ENCODE data around the gene PTRH2.
"Not testable (repeated sequence)": the region's sequence is repeated elsewhere in the genome, so short reads cannot be mapped to it uniquely, and the experiment has no call there.

The PTRH2 gene

DNA sequence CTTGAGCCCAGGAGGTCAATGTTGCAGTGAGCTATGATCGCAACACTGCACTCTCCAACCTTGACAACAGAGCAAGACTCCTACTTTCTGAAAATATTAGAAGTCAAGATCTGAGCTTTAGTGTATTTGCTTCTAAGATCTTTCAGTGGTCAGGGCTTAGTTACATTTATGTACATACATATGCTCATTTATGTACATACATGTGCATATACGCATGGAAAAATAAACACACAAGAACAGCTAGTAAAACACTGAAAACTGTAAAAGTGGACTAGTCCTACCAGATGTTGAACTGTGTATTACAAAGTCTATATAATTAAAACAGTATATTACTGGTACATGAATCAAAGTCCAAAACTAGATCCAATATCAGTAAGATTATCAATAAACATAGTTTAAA lies 28.3 kb downstream of the PTRH2 start:
- no peak overlapping the region for H3K4me2 ChIP-seq
- no peaks in the 10 kb centered on the region for H3K27me3 ChIP-seq
- no peak overlapping the region for H3K27ac ChIP-seq
- H3K9me3 ChIP-seq (replicated peaks in 1 of 11), result no peaks in the 10 kb centered on the region
- H4K20me1 ChIP-seq, result peaks cover 0 to 100% (median 17%) of the 10 kb centered on the region in 11 experiments; a peak in 14 of 22 replicates
- H3K9ac ChIP-seq, result no peak overlapping the region
- H3K4me1 ChIP-seq, result peaks cover 0 to 21% (median 2%) of the 10 kb centered on the region in 10 experiments; a peak in 7 of 20 replicates
- H3K4me3 ChIP-seq, result no peak overlapping the region
- TF ChIP-seq Cebpa-rat (IDR thresholded peaks at IDR 0.05), result no peak
- peaks cover 98 to 100% (median 100%) of the 10 kb centered on the region in 11 experiments for H3K36me3 ChIP-seq

- no peak overlapping the region for H3K9ac ChIP-seq
- H3K27ac ChIP-seq, result no peak overlapping the region
- no peaks in the 10 kb centered on the region for H3K9me3 ChIP-seq (replicated peaks in 1 of 11)
- no peak overlapping the region for H3K4me2 ChIP-seq
- H3K36me3 ChIP-seq, result peaks cover 91 to 100% (median 97%) of the 10 kb centered on the region in 11 experiments
- TF ChIP-seq Cebpa-rat (IDR thresholded peaks at IDR 0.05), result no peak
- peaks cover 0 to 39% (median 2%) of the 10 kb centered on the region in 10 experiments; a peak in 7 of 20 replicates for H3K4me1 ChIP-seq
- H3K27me3 ChIP-seq, result no peaks in the 10 kb centered on the region
- no peak overlapping the region for H3K4me3 ChIP-seq
- peaks cover 0 to 100% (median 19%) of the 10 kb centered on the region in 11 experiments; a peak in 13 of 22 replicates for H4K20me1 ChIP-seq
Measured at GRCh38 chr17:59676716-59677115, 30.5 kb downstream of the PTRH2 start.

- Histone ChIP-seq H3K9ac (peak overlapping the region in 1 of 11 experiments; percentile 44; a peak in 1 of 22 replicates), H3K36me3 (peaks cover 91 to 100% (median 97%) of the 10 kb centered on the region in 11 experiments), H3K27ac (no peak overlapping the region), H3K4me1 (peaks cover 0 to 54% (median 3%) of the 10 kb centered on the region in 10 experiments; a peak in 12 of 20 replicates), H4K20me1 (peaks cover 0 to 100% (median 24%) of the 10 kb centered on the region in 11 experiments; a peak in 13 of 22 replicates), H3K4me2 (peak overlapping the region in 2 of 11 experiments; percentile 21 to 46; a peak in 2 of 22 replicates), H3K4me3 (no peak overlapping the region), H3K9me3 (replicated peaks in 1 of 11) (no peaks in the 10 kb centered on the region), H3K27me3 (no peaks in the 10 kb centered on the region)
- no peak for TF ChIP-seq Cebpa-rat (IDR thresholded peaks at IDR 0.05)
Measured at GRCh38 chr17:59675231-59675630, 32.0 kb downstream of the PTRH2 start.

- H3K27me3 ChIP-seq, result no peaks in the 10 kb centered on the region
- no peaks in the 10 kb centered on the region for H3K9me3 ChIP-seq (replicated peaks in 1 of 11)
- H3K36me3 ChIP-seq, result peaks cover 87 to 99% (median 94%) of the 10 kb centered on the region in 11 experiments
- H3K9ac ChIP-seq, result no peak overlapping the region
- peaks cover 24 to 93% (median 33%) of the 10 kb centered on the region in 10 experiments for H3K4me1 ChIP-seq
- H4K20me1 ChIP-seq, result peaks cover 0 to 100% (median 23%) of the 10 kb centered on the region in 11 experiments; a peak in 14 of 22 replicates
- peak overlapping the region in 1 of 11 experiments; percentile 81; a peak in 1 of 22 replicates for H3K4me2 ChIP-seq
- H3K27ac ChIP-seq, result no peak overlapping the region
- no peak overlapping the region for H3K4me3 ChIP-seq
- no peak for TF ChIP-seq Cebpa-rat (IDR thresholded peaks at IDR 0.05)
Measured at GRCh38 chr17:59671386-59671785, 35.8 kb downstream of the PTRH2 start.

DNA sequence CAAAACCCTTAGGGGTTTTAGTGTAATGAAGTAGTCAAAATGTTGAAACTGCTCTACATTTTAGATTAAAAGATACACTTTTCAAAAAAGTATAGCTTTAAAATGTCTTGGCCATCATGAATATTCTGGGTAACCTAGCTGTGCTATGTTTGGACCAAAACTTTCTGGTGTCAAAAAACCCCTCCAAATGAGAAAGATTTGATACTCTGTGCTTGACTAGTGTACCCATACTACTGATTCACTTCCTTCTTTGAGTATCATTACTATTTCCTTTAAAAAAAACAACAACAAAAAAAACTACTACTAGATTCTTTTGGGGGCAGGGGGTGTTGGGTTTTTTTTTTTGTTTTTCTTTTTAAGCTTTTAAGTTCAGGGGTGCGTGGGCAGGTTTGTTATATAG lies 37.3 kb downstream of the PTRH2 start:
- H3K9me3 ChIP-seq (replicated peaks in 1 of 11), result no peaks in the 10 kb centered on the region
- peak overlapping the region in 5 of 11 experiments; percentile 2 to 61 (median 46); a peak in 7 of 22 replicates for H3K27ac ChIP-seq

GRCh38 chr17:59669411-59669810 lies 37.8 kb downstream of the PTRH2 start:
- Histone ChIP-seq H3K4me1 (peaks cover 21 to 91% (median 32%) of the 10 kb centered on the region in 10 experiments), H3K9ac (peak overlapping the region in 1 of 11 experiments; percentile 50; a peak in 1 of 22 replicates), H3K4me2 (peak overlapping the region; percentile 9 to 81 (median 59); a peak in 19 of 22 replicates), H3K27me3 (no peaks in the 10 kb centered on the region), H4K20me1 (peaks cover 0 to 100% (median 19%) of the 10 kb centered on the region in 11 experiments; a peak in 14 of 22 replicates), H3K4me3 (peak overlapping the region in 1 of 10 experiments; percentile 25; a peak in 2 of 20 replicates), H3K27ac (peak overlapping the region in 10 of 11 experiments; percentile 8 to 61 (median 38); a peak in 13 of 22 replicates), H3K36me3 (peaks cover 85 to 99% (median 94%) of the 10 kb centered on the region in 11 experiments), H3K9me3 (replicated peaks in 1 of 11) (no peaks in the 10 kb centered on the region)
- TF ChIP-seq Cebpa-rat (IDR thresholded peaks at IDR 0.05), result no peak

More for the DNA sequence above, 37.3 kb downstream of the PTRH2 start:
- H3K36me3 ChIP-seq, result peaks cover 85 to 99% (median 94%) of the 10 kb centered on the region in 11 experiments
- peaks cover 21 to 91% (median 32%) of the 10 kb centered on the region in 10 experiments for H3K4me1 ChIP-seq
- peak overlapping the region in 7 of 11 experiments; percentile 4 to 81 (median 59); a peak in 10 of 22 replicates for H3K4me2 ChIP-seq
- H3K27me3 ChIP-seq, result no peaks in the 10 kb centered on the region
- peaks cover 0 to 100% (median 19%) of the 10 kb centered on the region in 11 experiments; a peak in 14 of 22 replicates for H4K20me1 ChIP-seq
- TF ChIP-seq Cebpa-rat (IDR thresholded peaks at IDR 0.05), result no peak
- H3K9ac ChIP-seq, result no peak overlapping the region
- H3K4me3 ChIP-seq, result no peak overlapping the region

GRCh38 chr17:59668816-59669215 lies 38.4 kb downstream of the PTRH2 start:
- peak overlapping the region in 3 of 10 experiments; percentile 13 to 33 (median 25); a peak in 4 of 20 replicates for H3K4me3 ChIP-seq
- H4K20me1 ChIP-seq, result peaks cover 0 to 100% (median 19%) of the 10 kb centered on the region in 11 experiments; a peak in 14 of 22 replicates
- H3K36me3 ChIP-seq, result peaks cover 85 to 99% (median 94%) of the 10 kb centered on the region in 11 experiments
- H3K4me2 ChIP-seq, result peak overlapping the region; percentile 36 to 81 (median 59)
- peaks cover 21 to 89% (median 32%) of the 10 kb centered on the region in 10 experiments for H3K4me1 ChIP-seq
- peak overlapping the region in 9 of 11 experiments; percentile 14 to 62 (median 55); a peak in 15 of 22 replicates for H3K27ac ChIP-seq
- H3K9me3 ChIP-seq (replicated peaks in 1 of 11), result no peaks in the 10 kb centered on the region
- H3K9ac ChIP-seq, result peak overlapping the region in 7 of 11 experiments; percentile 13 to 61 (median 39); a peak in 11 of 22 replicates
- no peaks in the 10 kb centered on the region for H3K27me3 ChIP-seq
- TF ChIP-seq Cebpa-rat (IDR thresholded peaks at IDR 0.05), result no peak

GRCh38 chr17:59666235-59666634 lies 41.0 kb downstream of the PTRH2 start:
- no peaks in the 10 kb centered on the region for H3K27me3 ChIP-seq
- H3K27ac ChIP-seq, result no peak overlapping the region
- no peak overlapping the region for H3K9ac ChIP-seq
- no peaks in the 10 kb centered on the region for H3K9me3 ChIP-seq (replicated peaks in 1 of 11)
- TF ChIP-seq Cebpa-rat (IDR thresholded peaks at IDR 0.05), result no peak
- no peak overlapping the region for H3K4me3 ChIP-seq
- peaks cover 21 to 71% (median 32%) of the 10 kb centered on the region in 10 experiments for H3K4me1 ChIP-seq
- H3K4me2 ChIP-seq, result peak overlapping the region in 3 of 11 experiments; percentile 58 to 81 (median 72); a peak in 2 of 22 replicates
- peaks cover 0 to 100% (median 10%) of the 10 kb centered on the region in 11 experiments; a peak in 12 of 22 replicates for H4K20me1 ChIP-seq
- H3K36me3 ChIP-seq, result peaks cover 91 to 100% (median 98%) of the 10 kb centered on the region in 11 experiments

GRCh38 chr17:59656624-59657023 lies 50.6 kb downstream of the PTRH2 start:
- peaks cover 0 to 13% (median 12%) of the 10 kb centered on the region in 11 experiments; a peak in 17 of 22 replicates for H3K9me3 ChIP-seq (replicated peaks in 1 of 11)
- 0 out of 22 replicates have a peak overlapping the region, but pooled peaks of 1 of the 11 experiments have one; percentile 13 for H3K27ac ChIP-seq
- H3K4me3 ChIP-seq, H3K4me2 ChIP-seq, H3K9ac ChIP-seq, H3K27me3 ChIP-seq: not testable (repeated sequence)
- H3K4me1 ChIP-seq, result peaks cover 0 to 20% (median 0%) of the 10 kb centered on the region in 10 experiments; a peak in 4 of 20 replicates
- peaks cover 0 to 100% (median 7%) of the 10 kb centered on the region in 11 experiments; a peak in 9 of 22 replicates for H4K20me1 ChIP-seq
- peaks cover 97 to 100% (median 99%) of the 10 kb centered on the region in 11 experiments for H3K36me3 ChIP-seq

All from BLaER1 treated with 17β-estradiol and CSF1 and Interleukin-3, amounts not matched to agents 10 nM and 100 nM (cell line).